GM21737 (cell line): Measurements from ENCODE around the gene LCK.

Source experiments
- ATAC-seq: cut with Tn5 transposase; IDR thresholded peaks from one replicate; pipeline ENCODE4 v1.9.1; 2021; ENCODE audit warnings: mild to moderate bottlenecking, moderate library complexity; ENCODE audit not compliant: unreplicated experiment

LCK gene

DNA sequence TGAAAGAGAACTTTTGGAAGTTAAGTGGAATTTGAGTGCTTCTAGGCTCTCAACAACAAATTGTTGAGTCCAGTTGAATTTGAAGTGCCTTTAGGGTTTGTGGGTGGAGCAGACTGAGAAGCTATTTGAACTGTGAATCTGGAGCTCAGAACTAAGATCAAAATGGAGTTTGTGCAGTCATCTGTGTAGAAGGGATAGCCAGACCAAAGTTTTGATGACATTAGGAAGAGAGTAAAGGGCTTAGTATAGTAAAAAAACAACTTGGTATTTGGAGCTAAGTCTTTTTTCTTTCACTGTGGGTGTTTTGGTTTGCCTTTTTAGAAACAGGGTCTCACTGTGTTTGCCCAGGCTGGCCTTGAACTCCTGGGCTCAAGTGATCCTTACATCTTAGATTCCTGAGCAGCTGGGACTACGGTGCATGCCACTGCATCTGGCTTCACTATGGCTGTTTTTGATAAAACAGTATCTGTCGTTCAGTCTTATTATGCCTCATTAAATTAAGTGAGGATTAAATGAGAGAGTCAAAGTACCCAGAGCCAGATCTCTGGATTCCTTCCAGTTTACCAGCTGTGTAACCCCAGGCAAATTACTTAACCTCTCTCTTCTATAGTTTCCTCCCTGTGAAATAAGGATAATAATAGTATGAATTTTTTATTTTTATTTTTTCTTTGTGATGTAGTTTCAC lies 60.8 kb downstream of the LCK start:
- ATAC-seq, result no peak

DNA sequence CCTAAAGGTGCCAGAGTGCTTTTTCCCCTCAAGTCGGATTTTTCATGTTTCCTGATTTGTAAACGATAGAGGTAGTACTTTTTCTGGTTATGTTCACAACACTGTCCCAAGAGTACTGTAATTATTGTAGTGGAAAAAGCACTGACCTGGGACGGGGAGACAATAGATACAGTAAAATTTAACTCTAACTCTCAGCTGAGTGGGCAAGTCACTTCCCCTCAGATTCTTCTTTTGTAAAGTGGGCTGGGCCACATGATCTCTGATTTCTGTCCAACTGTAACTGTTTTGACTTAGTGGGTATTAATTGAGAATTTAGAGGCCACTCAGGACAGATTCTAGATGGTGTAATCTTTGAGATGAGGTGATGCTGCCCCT lies 65.8 kb downstream of the LCK start:
- ATAC-seq, result no peak

DNA sequence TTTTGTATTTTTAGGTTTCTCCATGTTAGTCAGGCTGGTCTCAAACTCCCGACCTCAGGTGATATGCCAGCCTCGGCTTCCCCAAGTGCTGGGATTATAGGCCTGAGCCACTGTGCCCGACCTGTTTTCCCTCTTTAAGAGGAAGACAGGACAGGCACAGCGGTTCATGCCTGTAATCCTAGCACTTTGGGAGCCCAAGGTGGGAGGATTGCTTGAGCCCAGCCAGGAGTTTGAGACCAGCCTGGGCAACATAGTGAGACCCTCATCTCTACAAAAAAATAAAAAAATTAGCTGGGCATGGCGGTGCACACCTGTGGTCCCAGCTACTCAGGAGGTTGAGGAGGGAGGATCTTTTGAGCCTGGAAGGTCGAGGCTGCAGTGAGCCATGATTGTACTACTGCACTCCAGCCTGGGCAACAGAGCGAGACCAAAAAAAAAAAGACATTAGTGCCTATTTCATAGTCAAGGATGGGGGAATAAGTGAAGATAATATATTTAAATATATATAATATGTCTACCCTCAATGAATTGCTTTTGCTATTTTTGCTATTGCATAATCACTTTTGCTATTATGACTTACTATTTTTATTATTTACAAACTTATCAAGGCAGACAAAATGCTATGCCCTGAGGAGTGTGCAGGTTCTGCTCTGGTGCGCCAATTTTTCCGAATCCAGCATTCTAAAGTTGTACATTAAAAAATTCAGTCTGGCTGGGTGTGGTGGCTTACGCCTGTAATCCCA lies 67.2 kb downstream of the LCK start:
- no peak for ATAC-seq

DNA sequence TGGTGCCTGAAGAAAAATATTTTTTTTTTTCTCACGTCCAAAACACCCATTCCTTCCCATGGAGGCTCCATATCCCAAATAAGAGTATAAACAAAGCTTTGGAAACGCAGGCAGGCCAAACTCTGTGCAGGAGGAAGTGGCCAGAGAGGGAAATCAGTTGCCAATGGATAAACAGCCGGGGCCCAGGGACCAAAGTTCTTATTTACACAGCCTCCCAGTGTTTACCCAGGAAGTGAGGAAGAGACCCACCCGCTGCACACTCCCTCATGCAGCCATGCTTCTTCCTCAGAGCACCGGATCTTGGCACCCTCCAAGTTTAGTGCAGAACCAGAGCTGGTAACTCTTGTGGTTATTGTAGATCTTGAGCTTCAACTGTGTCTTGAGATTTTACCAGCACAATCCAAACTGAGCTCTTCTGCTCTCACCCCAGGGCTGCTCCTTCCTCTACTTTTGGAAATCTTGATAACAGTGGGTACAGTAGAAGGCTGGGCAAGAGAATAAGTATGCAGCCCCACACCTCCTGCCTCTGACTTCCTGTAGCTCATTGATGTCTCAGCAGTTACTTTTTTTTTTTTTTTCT lies 70.7 kb downstream of the LCK start:
- ATAC-seq, result no peak

DNA sequence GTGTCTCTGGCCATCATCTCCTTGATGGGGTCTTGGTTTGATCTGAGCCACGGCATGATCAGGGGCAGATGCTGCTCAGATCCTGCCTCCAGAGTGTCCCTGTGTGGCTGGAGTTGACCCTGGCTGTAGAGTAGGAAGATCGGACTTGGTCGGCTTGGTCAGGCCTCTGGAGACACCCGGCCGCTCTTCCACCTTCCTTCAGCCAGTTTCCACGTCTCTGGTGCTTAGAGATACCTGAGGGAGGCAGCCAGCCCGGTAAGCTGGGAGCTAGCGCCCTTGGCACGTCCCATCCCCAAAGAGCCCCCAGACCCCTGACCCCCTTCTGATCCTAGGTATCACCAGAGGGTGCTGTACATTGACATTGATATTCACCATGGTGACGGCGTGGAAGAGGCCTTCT lies 76.1 kb downstream of the LCK start:
- ATAC-seq, result no peak

DNA sequence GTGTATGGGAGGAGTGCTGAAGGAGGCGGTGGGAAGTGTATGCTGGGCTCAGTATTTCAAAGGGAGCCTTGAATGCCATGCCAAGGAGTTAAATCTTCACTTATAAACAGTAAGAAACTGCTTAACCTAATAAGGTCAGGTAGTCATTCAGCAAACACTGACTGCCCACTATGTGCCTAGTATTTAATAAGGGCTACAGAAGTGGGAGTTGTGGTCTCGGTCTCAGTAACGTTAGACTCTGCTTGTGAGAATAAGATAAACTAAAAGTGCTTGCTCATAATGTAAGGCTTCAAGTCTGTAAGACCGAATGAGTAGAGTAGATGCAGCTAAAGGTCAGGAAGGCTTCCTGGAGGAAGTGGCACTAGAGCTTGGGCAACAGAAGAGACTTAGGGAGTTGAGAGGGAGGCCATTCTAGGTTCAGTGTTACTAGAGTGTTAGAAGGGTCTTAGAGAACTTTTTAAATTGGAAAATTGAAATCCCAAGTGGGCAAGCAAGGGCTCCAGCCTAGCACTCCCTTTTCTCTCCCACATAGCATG lies 78.9 kb downstream of the LCK start:
- no peak for ATAC-seq

DNA sequence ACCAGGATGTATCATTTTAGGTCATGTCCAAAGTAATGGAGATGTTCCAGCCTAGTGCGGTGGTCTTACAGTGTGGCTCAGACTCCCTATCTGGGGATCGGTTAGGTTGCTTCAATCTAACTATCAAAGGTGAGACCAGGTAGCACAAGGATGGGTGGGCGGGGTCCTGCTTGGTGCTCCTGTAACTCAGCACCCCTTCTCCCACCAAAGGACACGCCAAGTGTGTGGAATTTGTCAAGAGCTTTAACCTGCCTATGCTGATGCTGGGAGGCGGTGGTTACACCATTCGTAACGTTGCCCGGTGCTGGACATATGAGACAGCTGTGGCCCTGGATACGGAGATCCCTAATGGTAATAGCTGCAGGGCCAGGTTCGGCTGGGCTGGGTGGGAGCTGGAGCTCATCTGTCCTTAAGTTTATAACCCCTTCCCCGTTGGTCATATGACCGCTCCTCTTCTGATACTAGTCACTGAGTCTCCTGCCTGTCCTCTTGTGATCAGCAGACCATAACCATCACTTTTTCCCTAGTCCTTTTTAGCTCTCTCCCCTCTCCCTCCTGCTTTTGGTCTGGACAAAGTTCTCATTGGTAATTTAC lies 79.6 kb downstream of the LCK start:
- ATAC-seq, result no peak

DNA sequence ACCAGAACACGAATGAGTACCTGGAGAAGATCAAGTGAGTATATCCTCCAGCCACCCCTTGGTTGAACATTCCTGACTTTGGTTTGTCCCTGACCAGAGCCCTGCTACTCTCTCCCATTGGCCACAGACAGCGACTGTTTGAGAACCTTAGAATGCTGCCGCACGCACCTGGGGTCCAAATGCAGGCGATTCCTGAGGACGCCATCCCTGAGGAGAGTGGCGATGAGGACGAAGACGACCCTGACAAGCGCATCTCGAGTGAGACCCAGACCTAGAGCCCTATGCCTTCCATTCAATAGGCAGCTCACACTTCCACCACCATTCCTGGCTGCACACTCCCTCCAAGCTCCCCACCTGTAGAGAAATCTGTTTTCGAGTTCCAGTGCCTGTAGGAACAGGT lies 80.5 kb downstream of the LCK start:
- no peak for ATAC-seq

DNA sequence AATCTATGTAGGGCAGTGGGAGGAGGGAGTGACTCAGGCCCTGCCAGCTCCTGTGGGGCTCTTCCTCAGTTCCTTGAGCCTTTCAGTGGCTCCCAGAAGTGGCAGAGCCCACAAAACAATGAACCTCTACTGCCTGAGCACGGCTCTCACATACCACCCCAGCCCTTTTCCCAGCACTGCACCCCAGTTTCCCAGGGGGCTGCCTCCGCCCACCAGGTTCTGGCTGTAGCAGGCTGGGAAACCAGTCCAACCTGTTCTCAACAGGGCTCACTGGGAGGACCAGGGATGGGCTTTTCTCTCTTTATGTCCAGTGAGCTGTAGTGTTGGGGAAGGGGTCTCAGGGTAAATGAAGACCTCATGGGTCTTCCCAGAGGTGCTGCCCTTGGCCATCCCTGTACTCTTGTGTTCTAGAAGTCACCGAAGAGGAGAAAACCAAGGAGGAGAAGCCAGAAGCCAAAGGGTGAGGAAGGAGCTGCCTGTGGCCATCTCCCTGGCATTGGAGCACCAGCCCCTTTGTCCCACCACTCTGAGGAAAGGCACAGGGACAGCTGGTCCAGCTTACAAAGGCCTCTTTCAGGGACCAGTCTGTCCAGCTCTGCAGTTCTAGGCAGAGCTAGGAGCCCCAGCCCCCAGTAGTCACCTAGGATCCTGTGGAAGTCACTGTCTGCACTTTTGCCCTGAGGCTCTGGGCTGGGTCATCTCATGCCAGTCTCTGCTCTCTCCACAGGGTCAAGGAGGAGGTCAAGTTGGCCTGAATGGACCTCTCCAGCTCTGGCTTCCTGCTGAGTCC lies 81.4 kb downstream of the LCK start:
- ATAC-seq, result no peak

DNA sequence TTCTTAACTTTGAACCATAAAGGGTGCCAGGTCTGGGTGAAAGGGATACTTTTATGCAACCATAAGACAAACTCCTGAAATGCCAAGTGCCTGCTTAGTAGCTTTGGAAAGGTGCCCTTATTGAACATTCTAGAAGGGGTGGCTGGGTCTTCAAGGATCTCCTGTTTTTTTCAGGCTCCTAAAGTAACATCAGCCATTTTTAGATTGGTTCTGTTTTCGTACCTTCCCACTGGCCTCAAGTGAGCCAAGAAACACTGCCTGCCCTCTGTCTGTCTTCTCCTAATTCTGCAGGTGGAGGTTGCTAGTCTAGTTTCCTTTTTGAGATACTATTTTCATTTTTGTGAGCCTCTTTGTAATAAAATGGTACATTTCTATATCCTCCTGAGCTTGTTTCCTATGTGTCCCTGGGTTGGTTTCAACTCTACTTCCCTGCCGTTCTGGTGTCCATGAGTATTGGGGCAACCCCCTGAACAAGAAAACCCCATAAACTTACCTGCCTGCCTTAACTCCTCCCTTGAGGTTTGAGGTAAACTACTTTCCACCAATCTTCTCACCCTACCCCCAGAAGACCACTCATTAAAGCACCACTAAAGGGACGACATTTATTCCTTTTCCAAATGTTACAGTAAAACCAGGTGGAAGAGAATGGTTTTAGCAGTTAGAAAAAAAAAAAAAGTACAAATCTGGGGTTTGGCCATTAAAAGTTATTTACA lies 82.3 kb downstream of the LCK start:
- ATAC-seq, result no peak

DNA sequence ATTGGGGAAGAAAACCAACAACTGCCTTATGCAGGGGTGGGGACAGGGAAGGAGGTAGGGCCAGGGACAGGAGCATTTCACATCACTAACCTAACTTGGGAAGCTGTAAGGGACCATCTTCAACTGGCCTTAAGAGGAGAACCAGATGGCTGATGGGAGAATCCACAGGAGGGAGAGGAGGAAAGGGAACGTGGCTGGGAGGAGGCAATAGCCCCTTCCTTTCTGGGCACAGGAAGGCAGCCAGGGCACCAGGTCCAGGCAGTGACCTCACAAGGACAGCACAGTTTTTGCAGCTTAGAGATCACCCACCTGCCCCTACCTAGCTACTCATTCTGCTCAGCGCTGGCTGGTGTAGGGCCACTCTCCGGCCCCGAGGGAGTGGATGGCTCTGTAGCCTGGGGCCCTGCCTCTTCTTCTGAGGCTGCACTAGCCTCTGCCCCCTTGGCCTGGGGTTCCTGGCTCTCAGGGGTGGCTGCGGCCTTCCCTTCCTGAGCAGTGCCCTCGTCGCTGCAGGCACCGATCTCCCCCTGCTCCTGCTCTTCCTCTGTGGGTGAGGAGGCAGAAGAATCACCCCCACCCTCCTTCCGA lies 83.3 kb downstream of the LCK start:
- no peak for ATAC-seq

DNA sequence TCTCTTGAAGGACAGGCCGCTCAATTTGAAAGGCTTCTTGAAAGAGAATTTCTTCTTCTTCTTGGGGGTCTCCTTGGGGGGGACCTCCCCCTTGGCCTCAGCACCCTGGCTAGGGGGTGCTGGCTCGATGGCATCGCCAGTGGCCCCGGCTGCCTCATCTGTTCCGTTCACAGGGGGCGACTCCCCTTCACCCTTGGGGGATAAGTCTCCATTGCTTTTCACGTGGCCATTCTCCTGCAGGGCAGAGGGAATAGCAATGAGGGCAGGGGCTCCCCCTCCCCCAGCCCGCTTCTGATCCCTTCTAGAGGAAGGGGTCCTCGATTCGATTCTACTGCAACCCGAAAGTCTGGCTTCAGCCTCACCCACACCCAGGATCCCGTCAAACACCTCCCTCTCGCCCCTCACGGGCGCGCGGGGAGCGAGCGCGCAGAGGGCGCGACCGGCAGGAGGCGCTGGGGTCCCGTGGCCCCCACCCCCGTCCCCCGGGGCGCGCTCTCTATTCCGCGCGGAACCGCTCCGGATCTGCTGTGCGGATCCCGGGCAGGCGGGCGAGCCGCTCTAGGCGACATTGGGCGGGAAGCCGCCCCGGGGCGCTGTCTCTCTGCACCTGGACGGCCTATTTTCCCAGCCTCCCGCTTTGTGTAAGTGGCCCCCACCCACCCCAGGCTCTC lies 83.9 kb downstream of the LCK start:
- ATAC-seq, result peak; percentile 5

DNA sequence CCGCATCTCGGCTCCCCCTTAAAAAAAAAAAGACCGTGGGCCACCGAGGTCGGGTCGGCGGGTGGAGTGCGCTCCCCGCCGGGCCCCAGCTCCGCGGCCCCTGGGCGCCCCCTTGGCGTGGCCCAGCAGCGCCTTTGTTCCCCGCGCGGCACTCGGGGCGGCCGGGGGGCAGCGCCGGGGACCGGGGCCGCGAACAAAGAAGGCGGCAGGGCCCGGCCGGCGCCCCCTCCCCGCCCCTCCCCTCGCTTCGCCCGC lies 84.4 kb downstream of the LCK start:
- ATAC-seq, result peak; percentile 7
